Measurements from ENCODE around the gene DNM3.

DNA sequence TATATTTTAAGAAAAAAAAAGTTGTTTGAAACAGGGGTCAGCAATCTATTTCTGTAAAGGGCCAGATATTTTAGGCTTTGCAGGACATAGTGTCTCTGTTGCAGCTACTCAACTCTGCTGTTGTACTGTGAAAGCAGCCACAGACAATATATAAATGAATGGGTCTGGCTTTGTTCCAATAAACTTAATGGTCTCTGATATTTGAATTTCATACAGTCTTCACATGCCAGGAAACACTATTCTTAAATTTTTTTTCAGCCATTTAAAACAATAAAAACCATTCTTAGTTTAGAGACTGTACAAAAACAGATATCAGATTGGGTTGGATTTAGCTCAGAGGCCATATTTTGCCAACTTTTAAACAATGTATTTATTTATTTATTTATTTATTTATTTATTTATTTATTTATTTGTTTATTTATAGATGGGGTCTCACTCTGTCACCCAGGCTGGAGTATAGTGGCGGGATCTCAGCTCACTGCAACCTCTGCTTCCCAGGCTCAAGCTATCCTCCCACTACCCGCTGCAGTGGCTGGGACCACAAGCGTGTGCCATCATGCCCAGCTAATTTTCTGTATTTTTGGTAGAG, 102.8 kb downstream of the DNM3 start:
- TF ChIP-seq, protein P1, sequence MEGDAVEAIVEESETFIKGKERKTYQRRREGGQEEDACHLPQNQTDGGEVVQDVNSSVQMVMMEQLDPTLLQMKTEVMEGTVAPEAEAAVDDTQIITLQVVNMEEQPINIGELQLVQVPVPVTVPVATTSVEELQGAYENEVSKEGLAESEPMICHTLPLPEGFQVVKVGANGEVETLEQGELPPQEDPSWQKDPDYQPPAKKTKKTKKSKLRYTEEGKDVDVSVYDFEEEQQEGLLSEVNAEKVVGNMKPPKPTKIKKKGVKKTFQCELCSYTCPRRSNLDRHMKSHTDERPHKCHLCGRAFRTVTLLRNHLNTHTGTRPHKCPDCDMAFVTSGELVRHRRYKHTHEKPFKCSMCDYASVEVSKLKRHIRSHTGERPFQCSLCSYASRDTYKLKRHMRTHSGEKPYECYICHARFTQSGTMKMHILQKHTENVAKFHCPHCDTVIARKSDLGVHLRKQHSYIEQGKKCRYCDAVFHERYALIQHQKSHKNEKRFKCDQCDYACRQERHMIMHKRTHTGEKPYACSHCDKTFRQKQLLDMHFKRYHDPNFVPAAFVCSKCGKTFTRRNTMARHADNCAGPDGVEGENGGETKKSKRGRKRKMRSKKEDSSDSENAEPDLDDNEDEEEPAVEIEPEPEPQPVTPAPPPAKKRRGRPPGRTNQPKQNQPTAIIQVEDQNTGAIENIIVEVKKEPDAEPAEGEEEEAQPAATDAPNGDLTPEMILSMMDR (IDR thresholded peaks at IDR 0.05): no peak
- no peak for TF ChIP-seq EZH2 (IDR thresholded peaks at IDR 0.05; ENCODE audit: borderline replicate concordance, insufficient read depth, low read depth, low read length, poor library complexity, severe bottlenecking)
